Measurements from ENCODE around the gene STK4.
"Not testable (repeated sequence)": the region's sequence is repeated elsewhere in the genome, so short reads cannot be mapped to it uniquely, and the experiment has no call there.

The STK4 gene

DNA sequence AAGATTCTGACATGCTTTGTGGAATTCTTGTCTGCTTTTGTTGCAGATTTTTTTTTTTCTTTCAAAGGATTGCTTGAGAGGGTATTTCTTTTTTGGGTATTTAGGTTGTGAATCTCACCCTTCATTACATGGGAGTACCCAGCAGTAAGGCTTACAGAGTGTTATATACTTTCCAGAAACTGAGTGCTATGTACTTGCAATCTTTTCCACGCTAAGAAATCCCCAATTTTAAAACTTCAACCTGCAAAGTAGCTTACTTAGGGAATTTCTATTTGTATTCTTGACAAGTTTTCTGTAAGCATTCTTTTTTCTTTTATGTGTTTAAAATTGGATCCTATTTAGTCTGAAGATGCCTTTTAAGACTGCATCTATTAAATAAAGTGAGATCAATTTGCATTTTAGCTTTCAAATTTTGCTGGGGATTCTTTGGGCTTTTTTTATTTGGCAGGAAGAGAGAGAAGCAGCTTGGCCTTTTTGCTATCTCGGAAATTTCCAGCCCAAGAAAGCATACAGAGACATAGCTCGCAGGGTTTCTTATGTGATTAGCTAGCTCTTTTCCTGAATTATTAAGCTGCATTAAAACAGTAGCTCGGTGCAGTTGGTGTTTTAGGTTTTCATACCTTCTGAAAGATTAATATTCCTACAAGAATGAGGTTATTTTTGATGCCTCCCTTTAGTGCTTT is 92.0 kb downstream of the STK4 start:
- DNase-seq, result no peak

DNA sequence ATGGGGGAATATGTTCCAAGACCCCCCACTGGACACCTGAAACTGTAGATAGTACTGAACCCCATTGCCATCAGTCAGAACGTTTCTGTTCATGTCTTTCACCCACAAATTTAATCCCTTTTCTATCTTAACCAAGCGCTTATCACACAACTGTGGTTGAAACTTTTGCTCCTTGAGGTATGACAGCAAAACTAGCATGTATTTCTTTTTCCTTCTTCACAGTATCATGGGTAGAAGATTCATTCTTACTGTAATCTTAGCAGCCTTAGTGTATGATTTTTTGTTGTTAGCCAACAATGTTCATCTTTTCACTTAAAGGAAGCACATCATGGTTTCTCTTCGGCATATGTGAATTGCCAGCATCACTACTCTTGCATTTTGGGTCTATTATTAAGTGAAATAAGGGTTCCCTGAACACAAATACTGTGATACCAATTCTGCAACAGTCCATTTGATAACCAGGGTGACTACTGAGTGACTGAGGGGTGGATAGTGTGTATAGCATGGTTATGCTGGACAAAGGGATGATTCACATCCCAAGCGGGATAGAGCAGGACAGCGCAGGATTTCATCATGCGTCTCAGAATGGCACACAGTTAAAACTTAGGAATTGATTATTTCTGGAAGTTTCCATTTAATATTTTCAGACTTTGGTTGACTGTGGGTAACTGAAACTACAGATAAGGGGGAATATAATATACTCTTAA is 92.9 kb downstream of the STK4 start:
- DNase-seq, result no peak

DNA sequence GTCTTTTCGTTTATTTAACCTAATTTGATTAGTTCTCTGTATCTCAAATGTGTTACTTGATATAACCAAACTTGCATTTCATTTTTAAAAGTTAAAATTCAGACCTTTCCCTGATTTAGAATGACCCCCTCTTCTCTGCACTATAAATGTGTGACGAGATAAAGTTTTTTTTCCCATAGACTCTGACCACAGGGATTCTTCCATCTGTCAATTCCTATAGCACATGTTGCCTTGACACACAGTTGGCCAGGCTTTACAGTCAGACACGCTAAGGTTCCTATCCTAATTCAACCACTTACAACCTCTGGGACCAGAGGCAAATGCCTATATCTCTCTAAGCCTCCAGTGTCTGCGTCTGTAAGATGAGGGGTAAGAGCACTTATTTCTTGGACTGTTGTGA is 94.0 kb downstream of the STK4 start:
- no peak for DNase-seq

DNA sequence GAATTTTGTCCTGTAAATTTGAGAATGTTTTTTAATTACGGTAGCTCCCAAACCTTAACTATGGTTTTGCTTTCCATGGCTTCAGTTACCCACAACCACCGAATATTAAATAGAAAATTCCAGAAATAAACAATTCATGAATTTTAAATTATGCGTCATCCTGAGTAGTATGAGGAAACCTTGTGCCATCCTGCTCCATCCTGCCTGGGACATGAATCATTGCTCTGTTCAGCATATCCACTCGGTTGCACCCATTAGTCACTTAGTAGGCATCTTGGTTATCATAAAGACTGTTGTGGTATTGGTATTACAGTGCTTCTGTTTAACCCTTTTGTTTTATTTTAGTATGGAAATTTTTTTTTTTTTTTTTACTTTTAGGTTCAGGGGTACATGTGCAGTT is 94.9 kb downstream of the STK4 start:
- DNase-seq, result no peak

DNA sequence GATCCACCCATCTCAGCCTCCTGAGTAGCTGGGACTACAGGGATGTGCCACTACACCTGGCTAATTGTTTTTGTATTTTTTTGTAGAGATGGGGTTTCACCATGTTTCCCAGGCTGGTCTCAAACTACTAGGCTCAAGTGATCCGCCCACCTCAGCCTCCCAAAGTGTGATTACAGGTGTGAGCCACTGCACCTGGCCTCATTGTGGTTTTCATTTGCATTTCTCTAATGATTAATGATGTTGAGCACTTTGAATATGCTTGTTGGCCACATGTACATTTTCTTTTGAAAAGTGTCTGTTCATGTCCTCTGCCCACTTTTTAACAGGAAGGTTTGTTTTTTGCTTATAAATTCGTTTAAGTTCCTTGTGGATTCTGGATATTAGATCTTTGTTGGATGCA is 96.8 kb downstream of the STK4 start:
- not testable (repeated sequence) for DNase-seq

GRCh38 chr20:45064812-45065211 is 98.5 kb downstream of the STK4 start:
- no peak for DNase-seq

GRCh38 chr20:45066372-45066771 is 100.1 kb downstream of the STK4 start:
- no peak for DNase-seq

- no peak for DNase-seq
Observed at GRCh38 chr20:45067087-45067486, 100.8 kb downstream of the STK4 start.

DNA sequence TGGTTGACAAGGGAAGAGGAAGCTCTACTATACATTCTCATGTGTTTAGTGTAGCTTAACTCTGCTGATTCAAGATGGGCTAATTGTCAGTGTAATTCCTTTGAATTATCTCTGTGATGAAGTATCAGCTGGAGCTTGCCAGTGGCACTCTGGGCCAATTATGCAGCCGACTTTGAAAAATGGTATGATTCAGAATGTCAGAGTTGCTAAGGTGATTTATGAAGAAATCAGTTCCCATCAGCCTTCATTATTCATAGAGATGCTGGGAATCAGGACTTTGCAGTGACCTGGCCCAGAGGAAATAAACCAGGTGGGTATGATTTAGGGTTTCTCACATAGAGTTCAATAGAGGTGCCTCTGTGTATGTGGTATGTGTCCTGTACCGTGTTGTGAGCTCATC is 101.2 kb downstream of the STK4 start:
- no peak for DNase-seq

DNA sequence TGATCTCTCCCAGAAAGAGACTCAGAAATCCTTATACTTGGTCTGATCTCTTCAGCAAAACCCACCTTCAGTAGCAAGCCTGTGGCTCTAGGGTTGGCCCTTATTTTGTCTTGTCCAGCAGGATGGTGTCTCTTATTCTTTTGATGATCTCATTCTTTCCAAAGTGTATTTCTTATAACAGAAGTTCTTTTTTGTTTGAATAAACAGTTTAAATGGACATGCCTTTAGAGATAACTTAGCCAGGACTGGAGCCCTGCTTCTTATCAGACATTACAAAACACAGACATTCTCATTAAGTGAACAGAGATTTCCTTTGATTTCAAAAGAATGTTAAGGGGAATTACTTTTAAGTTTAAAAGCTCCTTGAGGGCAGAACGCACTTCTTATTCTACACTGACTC is 102.9 kb downstream of the STK4 start:
- DNase-seq, result peak; percentile 57

DNA sequence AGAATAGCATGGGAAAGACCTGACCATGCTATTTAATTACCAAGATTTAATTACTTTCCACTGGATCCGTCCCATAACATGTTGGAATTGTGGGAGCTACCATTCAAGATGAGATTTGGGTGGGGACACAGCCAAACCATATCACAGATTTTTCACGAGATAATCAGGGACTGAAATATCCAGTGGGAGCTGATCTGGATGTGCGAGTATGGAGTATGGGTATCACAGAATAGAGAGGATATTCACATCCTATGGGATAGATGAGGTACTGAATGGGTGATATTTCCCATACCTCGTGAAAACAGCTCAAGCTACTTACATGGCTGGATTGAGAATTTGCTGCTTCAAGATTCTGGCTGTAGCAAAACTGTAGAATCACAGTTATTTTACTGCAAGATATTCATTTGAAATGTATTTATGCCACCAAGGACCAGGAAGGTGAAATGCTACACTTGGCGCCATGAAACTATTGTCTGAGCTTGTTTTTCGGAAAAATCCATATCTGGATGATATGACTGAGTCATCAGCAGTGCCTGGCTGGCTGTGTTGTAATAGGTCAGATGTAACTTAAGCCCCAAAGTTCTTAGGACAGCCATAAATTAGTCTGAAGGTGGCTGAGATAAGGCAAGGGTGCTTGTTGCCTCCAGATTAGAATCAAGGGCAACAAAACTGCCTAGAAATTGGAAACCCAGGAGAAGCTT is 104.8 kb downstream of the STK4 start:
- peak; percentile 74 for DNase-seq

DNA sequence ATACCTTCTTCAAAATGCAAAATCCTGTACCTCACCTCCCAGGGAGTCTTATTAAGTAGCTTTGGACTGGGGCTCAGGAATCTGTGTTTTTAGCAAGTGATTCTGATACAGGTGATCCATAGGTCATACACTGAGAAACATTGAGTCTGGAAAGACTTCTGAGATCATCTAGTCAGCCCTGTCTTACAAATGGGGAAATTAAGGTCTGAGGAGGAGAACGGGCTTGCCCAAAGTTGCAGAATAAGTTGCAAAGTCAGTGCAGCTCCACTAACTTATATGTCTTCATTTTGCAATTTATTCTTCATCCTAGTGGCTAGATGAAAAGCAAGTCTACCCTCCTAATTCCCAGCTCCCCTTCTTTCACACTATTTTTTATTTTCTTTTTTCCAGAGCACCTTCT is 105.8 kb downstream of the STK4 start:
- DNase-seq, result no peak

GRCh38 chr20:45073221-45073620 is 106.9 kb downstream of the STK4 start:
- DNase-seq, result no peak

DNA sequence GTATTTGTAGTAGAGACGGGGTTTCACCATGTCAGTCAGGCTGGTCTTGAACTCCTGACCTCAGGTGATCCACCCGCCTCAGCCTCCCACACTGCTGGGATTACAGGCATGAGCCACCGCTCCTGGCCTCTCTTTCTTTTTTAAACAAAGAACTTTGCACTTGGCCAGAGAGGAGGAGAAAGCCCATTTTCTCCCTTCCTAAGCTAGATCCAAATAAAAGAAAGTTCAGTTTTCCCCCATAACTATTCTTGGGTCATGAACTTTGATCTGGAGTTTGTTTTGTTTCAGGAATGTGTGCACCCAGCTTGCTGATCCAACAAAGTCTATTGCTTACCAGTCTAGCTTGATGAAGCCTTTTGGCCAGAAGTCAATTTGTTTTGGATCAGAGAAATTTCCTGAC is 111.2 kb downstream of the STK4 start:
- DNase-seq, result no peak

DNA sequence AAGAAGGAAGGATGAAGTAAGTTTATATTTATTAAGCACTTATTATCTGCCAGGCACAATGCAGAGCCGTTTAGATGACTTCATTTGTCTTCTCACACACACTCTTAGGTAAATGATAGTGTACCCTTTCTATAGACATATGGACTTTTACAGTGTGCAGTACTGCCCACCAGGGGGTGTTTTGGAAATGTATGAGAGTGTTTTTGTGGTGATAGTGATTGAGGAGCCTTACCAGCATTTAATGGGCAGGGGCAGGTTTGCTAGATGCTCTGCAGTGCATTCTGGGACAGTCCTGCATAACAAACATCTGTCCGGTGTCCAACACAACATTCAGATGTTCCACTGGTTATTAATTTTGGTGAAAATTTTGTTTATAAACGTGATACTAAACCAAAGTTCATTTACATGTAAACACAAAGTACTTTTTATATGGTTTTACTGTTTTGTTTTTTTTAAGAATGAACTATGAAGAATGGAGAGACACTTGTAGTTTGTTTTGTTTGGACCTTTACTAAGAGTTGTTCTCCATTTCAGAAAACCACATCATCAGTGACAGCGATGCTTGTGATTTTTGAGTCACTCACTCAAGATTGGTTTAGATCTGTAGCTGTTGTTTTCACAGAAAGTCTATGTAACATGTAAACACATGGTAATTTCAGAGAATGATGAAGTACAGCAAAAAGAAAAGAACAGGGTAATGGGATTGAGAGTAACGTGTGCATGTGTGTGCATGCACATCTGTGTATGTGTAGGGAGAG is 114.7 kb downstream of the STK4 start:
- peak; percentile 29 for DNase-seq

GRCh38 chr20:45082468-45082867 is 116.2 kb downstream of the STK4 start:
- no peak for DNase-seq

- DNase-seq, result no peak
Observed at GRCh38 chr20:45083127-45083526, 116.8 kb downstream of the STK4 start.

GRCh38 chr20:45085289-45085688 is 119.0 kb downstream of the STK4 start:
- no peak for DNase-seq

DNA sequence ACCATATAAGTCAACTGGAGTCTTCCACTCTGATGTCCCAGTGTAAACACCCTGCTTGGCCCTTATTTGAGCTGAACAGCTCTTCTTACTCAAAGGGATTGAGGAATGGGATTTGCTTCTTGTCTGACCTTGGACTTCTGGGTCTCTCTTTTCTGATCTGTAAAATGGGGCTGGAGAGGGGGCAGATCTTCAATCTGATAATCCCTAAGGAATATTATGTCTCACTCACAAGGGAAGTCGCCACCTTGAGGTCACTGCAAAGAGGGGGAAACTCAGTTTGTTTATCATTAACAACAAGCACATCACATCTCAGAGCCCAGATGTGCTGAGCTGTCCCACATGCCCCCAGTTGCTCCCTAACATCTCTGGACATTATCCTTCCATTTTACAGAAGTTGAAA is 119.6 kb downstream of the STK4 start:
- DNase-seq, result no peak

GRCh38 chr20:45087097-45087790 is 120.9 kb downstream of the STK4 start:
- DNase-seq, result peak; percentile 56

- no peak for DNase-seq
Observed at GRCh38 chr20:45087814-45088213, 121.5 kb downstream of the STK4 start.

GRCh38 chr20:45088247-45088646 is 121.9 kb downstream of the STK4 start:
- DNase-seq, result no peak

GRCh38 chr20:45090481-45090880 is 124.2 kb downstream of the STK4 start:
- DNase-seq, result no peak

All from OCI-M1 (cell line).